Astrocyte of the spinal cord (primary cell): ENCODE data around the gene ZNF343.

Experiments used
- DNase-seq: peaks from one replicate; pipeline ENCODE4 v3.0.0; 2011; ENCODE audit warnings: low read depth, low spot score
- H3K4me3 ChIP-seq: 2 replicates; pipeline ENCODE4 v1.5.1; 2011; ENCODE audit warnings: low read depth, mild to moderate bottlenecking, low read length, moderate library complexity
- CTCF ChIP-seq: IDR thresholded peaks from 2 replicates; pipeline ENCODE4 v1.5.1; 2012; ENCODE audit warnings: low read depth, mild to moderate bottlenecking, low read length, inconsistent platforms
- in situ Hi-C: cut with HindIII; loops from 2 replicates; pipeline ENCODE4 v1.10.0; 2017; ENCODE audit warnings: low sequenced_read_pairs

ZNF343 gene

GRCh38 chr20:2462484-2462883 lies 46.2 kb downstream of the ZNF343 start:
- no peak for TF ChIP-seq CTCF

GRCh38 chr20:2460752-2461424 lies 47.8 kb downstream of the ZNF343 start:
- in situ Hi-C loops = no loop called here
- no peak for DNase-seq
- no peak overlapping the region for H3K4me3 ChIP-seq
- no peak for TF ChIP-seq CTCF

More at GRCh38 chr20:2462484-2462883, 46.2 kb downstream of the ZNF343 start:
- in situ Hi-C loops = no loop called here
- no peak overlapping the region for H3K4me3 ChIP-seq
- no peak for DNase-seq

- in situ Hi-C loops = no loop called here
- no peak for DNase-seq
- no peak overlapping the region for H3K4me3 ChIP-seq
- TF ChIP-seq CTCF = no peak
Observed at GRCh38 chr20:2459981-2460751, 48.5 kb downstream of the ZNF343 start.

- TF ChIP-seq CTCF = no peak
- in situ Hi-C loops = no loop called here
- H3K4me3 ChIP-seq = no peak overlapping the region
- DNase-seq = no peak
Observed at GRCh38 chr20:2458919-2459499, 49.7 kb downstream of the ZNF343 start.

GRCh38 chr20:2455771-2456497 lies 52.8 kb downstream of the ZNF343 start:
- no peak overlapping the region for H3K4me3 ChIP-seq
- in situ Hi-C loops = no loop called here
- TF ChIP-seq CTCF = no peak
- no peak for DNase-seq

- no peak for DNase-seq
- H3K4me3 ChIP-seq = no peak overlapping the region
- no peak for TF ChIP-seq CTCF
- in situ Hi-C loops = no loop called here
Observed at GRCh38 chr20:2453792-2454191, 54.9 kb downstream of the ZNF343 start.
